ENCODE data around the gene MRNIP. TPM values are rescaled to one million over a fixed set of nuclear protein-coding genes. Genes with fewer than 3 reads are reported as not detected.
A peak's percentile ranks its signal among the peaks of the same experiment; 100 is the strongest.

Gene MRNIP
- total and polyA plus RNA-seq, 2 of the 8 experiments (the other 6 are each of a cell fraction or from before 2014, with no cell fraction given) = 29.6 TPM

DNA sequence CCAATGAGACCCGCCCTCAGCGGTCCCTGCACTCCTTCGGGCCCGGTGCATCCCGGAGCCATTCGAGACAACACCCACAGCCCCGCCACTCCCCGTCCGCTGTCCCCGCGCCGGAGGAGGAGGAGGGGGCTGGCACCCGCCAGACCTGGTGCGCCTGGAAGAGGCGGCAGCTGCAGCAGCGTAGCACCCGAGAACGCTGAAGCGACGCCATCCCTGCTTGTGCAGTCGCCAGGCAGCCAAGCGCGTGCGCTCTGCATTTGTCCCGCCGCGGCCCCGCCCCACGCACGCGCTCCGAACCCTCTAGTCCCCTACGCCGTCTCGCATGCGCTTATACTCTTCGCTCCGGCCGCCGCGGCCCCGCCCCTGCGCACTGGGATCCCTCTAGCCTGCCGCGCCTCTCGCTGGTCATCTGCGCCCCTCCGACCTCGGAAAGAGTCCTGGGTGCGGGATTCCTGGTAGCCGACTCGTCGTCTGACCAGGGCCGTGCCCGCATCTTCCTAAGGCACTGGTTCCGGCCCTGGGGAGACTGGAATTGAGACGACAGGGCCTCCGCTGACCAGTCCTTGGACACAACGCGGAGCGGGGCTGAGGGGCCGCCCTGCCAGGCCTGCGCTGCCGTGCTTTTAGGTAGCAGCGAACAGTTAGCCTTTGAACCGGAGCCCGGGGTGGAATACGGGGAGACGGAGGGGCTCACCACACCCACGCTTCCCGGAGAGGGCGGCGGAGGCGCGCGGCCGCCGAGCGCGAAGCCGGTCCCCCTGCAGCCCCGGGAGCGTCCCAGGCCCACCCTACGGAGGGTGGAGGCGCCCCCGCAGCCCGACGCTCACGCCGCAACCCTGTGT is at the start of gene MRNIP (continued):
- TF ChIP-seq TBP (IDR thresholded peaks at IDR 0.05; ENCODE audit: low read depth, low read length) (peak; percentile 86), POLR2A (IDR thresholded peaks at IDR 0.05; ENCODE audit: control extremely low read depth in 1 of 2, low read depth in 2 of 2, low read length in 2 of 2) (peak in 1 of 2 experiments; percentile 30; a peak in 1 of 3 replicates), CREB1 (IDR thresholded peaks at IDR 0.05) (peak; percentile 60; the same call in 1 of the 2 replicates), CBX5 (IDR thresholded peaks at IDR 0.05; ENCODE audit: low read depth, low read length) (no peak), EGR1 (IDR thresholded peaks at IDR 0.05; ENCODE audit: borderline replicate concordance, low read depth, low read length) (peak; percentile 40; the same call in 1 of the 2 replicates), CTBP2 (IDR thresholded peaks at IDR 0.05; ENCODE audit: borderline replicate concordance, insufficient read depth, insufficient read length, low read length) (no peak), ASH2L (IDR thresholded peaks at IDR 0.05; ENCODE audit: low read length) (peak; percentile 84), SIN3A (conservative IDR thresholded peaks at IDR 0.05 in 1 of 2, IDR thresholded peaks at IDR 0.05 in 1 of 2; ENCODE audit: low read depth in 1 of 2, low read length in 2 of 2) (peak; percentile 49 to 81; a peak in 1 of 4 replicates), KDM4A (IDR thresholded peaks at IDR 0.05; ENCODE audit: low read depth, low read length, severe bottlenecking) (peak; percentile 70)
- TF ChIP-seq, protein P1, sequence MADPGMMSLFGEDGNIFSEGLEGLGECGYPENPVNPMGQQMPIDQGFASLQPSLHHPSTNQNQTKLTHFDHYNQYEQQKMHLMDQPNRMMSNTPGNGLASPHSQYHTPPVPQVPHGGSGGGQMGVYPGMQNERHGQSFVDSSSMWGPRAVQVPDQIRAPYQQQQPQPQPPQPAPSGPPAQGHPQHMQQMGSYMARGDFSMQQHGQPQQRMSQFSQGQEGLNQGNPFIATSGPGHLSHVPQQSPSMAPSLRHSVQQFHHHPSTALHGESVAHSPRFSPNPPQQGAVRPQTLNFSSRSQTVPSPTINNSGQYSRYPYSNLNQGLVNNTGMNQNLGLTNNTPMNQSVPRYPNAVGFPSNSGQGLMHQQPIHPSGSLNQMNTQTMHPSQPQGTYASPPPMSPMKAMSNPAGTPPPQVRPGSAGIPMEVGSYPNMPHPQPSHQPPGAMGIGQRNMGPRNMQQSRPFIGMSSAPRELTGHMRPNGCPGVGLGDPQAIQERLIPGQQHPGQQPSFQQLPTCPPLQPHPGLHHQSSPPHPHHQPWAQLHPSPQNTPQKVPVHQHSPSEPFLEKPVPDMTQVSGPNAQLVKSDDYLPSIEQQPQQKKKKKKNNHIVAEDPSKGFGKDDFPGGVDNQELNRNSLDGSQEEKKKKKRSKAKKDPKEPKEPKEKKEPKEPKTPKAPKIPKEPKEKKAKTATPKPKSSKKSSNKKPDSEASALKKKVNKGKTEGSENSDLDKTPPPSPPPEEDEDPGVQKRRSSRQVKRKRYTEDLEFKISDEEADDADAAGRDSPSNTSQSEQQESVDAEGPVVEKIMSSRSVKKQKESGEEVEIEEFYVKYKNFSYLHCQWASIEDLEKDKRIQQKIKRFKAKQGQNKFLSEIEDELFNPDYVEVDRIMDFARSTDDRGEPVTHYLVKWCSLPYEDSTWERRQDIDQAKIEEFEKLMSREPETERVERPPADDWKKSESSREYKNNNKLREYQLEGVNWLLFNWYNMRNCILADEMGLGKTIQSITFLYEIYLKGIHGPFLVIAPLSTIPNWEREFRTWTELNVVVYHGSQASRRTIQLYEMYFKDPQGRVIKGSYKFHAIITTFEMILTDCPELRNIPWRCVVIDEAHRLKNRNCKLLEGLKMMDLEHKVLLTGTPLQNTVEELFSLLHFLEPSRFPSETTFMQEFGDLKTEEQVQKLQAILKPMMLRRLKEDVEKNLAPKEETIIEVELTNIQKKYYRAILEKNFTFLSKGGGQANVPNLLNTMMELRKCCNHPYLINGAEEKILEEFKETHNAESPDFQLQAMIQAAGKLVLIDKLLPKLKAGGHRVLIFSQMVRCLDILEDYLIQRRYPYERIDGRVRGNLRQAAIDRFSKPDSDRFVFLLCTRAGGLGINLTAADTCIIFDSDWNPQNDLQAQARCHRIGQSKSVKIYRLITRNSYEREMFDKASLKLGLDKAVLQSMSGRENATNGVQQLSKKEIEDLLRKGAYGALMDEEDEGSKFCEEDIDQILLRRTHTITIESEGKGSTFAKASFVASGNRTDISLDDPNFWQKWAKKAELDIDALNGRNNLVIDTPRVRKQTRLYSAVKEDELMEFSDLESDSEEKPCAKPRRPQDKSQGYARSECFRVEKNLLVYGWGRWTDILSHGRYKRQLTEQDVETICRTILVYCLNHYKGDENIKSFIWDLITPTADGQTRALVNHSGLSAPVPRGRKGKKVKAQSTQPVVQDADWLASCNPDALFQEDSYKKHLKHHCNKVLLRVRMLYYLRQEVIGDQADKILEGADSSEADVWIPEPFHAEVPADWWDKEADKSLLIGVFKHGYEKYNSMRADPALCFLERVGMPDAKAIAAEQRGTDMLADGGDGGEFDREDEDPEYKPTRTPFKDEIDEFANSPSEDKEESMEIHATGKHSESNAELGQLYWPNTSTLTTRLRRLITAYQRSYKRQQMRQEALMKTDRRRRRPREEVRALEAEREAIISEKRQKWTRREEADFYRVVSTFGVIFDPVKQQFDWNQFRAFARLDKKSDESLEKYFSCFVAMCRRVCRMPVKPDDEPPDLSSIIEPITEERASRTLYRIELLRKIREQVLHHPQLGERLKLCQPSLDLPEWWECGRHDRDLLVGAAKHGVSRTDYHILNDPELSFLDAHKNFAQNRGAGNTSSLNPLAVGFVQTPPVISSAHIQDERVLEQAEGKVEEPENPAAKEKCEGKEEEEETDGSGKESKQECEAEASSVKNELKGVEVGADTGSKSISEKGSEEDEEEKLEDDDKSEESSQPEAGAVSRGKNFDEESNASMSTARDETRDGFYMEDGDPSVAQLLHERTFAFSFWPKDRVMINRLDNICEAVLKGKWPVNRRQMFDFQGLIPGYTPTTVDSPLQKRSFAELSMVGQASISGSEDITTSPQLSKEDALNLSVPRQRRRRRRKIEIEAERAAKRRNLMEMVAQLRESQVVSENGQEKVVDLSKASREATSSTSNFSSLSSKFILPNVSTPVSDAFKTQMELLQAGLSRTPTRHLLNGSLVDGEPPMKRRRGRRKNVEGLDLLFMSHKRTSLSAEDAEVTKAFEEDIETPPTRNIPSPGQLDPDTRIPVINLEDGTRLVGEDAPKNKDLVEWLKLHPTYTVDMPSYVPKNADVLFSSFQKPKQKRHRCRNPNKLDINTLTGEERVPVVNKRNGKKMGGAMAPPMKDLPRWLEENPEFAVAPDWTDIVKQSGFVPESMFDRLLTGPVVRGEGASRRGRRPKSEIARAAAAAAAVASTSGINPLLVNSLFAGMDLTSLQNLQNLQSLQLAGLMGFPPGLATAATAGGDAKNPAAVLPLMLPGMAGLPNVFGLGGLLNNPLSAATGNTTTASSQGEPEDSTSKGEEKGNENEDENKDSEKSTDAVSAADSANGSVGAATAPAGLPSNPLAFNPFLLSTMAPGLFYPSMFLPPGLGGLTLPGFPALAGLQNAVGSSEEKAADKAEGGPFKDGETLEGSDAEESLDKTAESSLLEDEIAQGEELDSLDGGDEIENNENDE (IDR thresholded peaks at IDR 0.05; ENCODE audit: insufficient replicate concordance, low read length) = no peak

Measured in H1 (cell line).